ENCODE results near the gene RHOH.

RHOH gene

GRCh38 chr4:40244606-40245005, 47.8 kb downstream of the RHOH start:
- Histone ChIP-seq H3K4me2 (ENCODE audit: low read length) (no peak overlapping the region; the same call in 1 of the 2 replicates), H3K9ac (ENCODE audit: low read length) (no peak overlapping the region), H3K9me2 (ENCODE audit: low read depth, low read length) (no peaks in the 10 kb centered on the region), H3K36me3 (ENCODE audit: insufficient read depth, low read length) (peaks cover 66% of the 10 kb centered on the region), H3K27me3 (ENCODE audit: insufficient read depth, low read length) (no peaks in the 10 kb centered on the region), H2AFZ (ENCODE audit: low read length) (no peak overlapping the region), H3K9me3 (ENCODE audit: low read length) (no peaks in the 10 kb centered on the region), H3K27ac (ENCODE audit: low read depth, low read length, poor library complexity, severe bottlenecking) (peak overlapping the region; percentile 88), H3K4me1 (ENCODE audit: insufficient read depth, low read length, severe bottlenecking) (peaks cover 91% of the 10 kb centered on the region), H4K20me1 (ENCODE audit: insufficient read depth, low read length) (no peaks in the 10 kb centered on the region), H3K79me2 (ENCODE audit: insufficient read depth, low read length) (peaks cover 15% of the 10 kb centered on the region), H3K4me3 (ENCODE audit: low read depth, low read length, poor library complexity, severe bottlenecking) (no peak overlapping the region), H3F3A (ENCODE audit: insufficient read depth, low read length) (peaks cover 50% of the 10 kb centered on the region)
- TF ChIP-seq EZH2 (IDR thresholded peaks at IDR 0.05; ENCODE audit: borderline replicate concordance, low read length), result no peak

- Histone ChIP-seq H3K27ac (ENCODE audit: low read depth, low read length, poor library complexity, severe bottlenecking) (peak overlapping the region; percentile 88), H3K9me2 (ENCODE audit: low read depth, low read length) (no peaks in the 10 kb centered on the region), H3K4me1 (ENCODE audit: insufficient read depth, low read length, severe bottlenecking) (peaks cover 91% of the 10 kb centered on the region), H3K4me3 (ENCODE audit: low read depth, low read length, poor library complexity, severe bottlenecking) (no peak overlapping the region), H3F3A (ENCODE audit: insufficient read depth, low read length) (peaks cover 50% of the 10 kb centered on the region), H3K9ac (ENCODE audit: low read length) (no peak overlapping the region; the same call in 1 of the 2 replicates), H3K36me3 (ENCODE audit: insufficient read depth, low read length) (peaks cover 58% of the 10 kb centered on the region), H3K9me3 (ENCODE audit: low read length) (no peaks in the 10 kb centered on the region), H3K27me3 (ENCODE audit: insufficient read depth, low read length) (no peaks in the 10 kb centered on the region), H4K20me1 (ENCODE audit: insufficient read depth, low read length) (no peaks in the 10 kb centered on the region), H2AFZ (ENCODE audit: low read length) (no peak overlapping the region), H3K79me2 (ENCODE audit: insufficient read depth, low read length) (peaks cover 5% of the 10 kb centered on the region), H3K4me2 (ENCODE audit: low read length) (no peak overlapping the region)
- TF ChIP-seq EZH2 (IDR thresholded peaks at IDR 0.05; ENCODE audit: borderline replicate concordance, low read length) (no peak), CTCF (IDR thresholded peaks at IDR 0.05; ENCODE audit: low read length) (no peak)
These were observed 48.7 kb downstream of the RHOH start for GRCh38 chr4:40245550-40245949.

GRCh38 chr4:40246011-40246900, 49.4 kb downstream of the RHOH start:
- H2AFZ ChIP-seq (ENCODE audit: low read length), result no peak overlapping the region
- peaks cover 2% of the 10 kb centered on the region; the same call in 1 of the 2 replicates for H3K79me2 ChIP-seq (ENCODE audit: insufficient read depth, low read length)
- H3K4me1 ChIP-seq (ENCODE audit: insufficient read depth, low read length, severe bottlenecking), result peaks cover 93% of the 10 kb centered on the region
- H3K27ac ChIP-seq (ENCODE audit: low read depth, low read length, poor library complexity, severe bottlenecking), result peak overlapping the region; percentile 88
- H3K9me2 ChIP-seq (ENCODE audit: low read depth, low read length), result no peaks in the 10 kb centered on the region
- H3K27me3 ChIP-seq (ENCODE audit: insufficient read depth, low read length), result no peaks in the 10 kb centered on the region
- H3K4me3 ChIP-seq (ENCODE audit: low read depth, low read length, poor library complexity, severe bottlenecking), result no peak overlapping the region
- H3F3A ChIP-seq (ENCODE audit: insufficient read depth, low read length), result peaks cover 46% of the 10 kb centered on the region
- H4K20me1 ChIP-seq (ENCODE audit: insufficient read depth, low read length), result no peaks in the 10 kb centered on the region
- no peaks in the 10 kb centered on the region for H3K9me3 ChIP-seq (ENCODE audit: low read length)
- H3K36me3 ChIP-seq (ENCODE audit: insufficient read depth, low read length), result peaks cover 55% of the 10 kb centered on the region
- H3K9ac ChIP-seq (ENCODE audit: low read length), result no peak overlapping the region; the same call in 1 of the 2 replicates
- peak overlapping the region; percentile 7; the same call in 1 of the 2 replicates for H3K4me2 ChIP-seq (ENCODE audit: low read length)
- TF ChIP-seq CTCF (IDR thresholded peaks at IDR 0.05; ENCODE audit: low read length) (peak; percentile 23; the same call in 1 of the 2 replicates), EZH2 (IDR thresholded peaks at IDR 0.05; ENCODE audit: borderline replicate concordance, low read length) (no peak)
